ENCODE measurements around the gene MED15.
A peak's percentile ranks its signal among the peaks of the same experiment; 100 is the strongest.
"Not testable (repeated sequence)": the region's sequence is repeated elsewhere in the genome, so short reads cannot be mapped to it uniquely, and the experiment has no call there.

The MED15 gene

DNA sequence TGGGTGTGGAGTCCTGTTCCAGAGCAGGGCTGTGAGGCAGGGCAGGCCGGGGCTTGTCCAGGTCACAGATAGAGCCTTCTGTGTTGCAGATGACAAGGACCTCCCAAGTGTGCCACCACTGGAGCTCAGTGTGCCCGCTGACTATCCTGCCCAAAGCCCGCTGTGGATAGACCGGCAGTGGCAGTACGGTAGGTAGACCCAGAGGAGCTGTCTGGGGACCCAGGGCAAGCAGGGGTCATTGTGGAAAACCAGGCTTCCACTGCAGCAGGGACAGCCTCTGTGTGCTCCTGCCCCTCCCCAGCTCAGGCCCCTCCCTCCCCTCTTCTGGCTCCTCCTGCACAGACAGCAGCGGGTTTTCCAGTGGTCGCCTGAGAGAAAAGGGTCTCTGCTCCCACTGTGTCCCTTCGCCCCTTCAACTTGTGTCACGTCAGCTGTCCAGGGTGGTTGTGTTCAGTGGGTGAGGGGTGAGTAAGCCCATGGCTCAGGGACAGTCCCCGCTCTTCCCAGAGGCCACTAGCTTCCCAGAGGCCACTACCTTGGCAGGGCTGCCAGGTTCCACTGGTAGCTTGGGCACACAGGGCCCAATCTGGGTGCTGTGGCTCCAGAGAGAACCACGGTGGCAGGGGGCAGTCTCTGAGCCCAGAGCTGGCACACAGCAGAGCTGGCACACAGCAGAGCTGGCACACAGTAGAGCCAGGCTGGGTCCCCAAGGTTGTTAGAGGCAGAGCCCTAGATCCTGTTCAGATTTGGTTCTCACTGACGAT is 78.4 kb downstream of the MED15 start:
- no peak for DNase-seq

GRCh38 chr22:20586403-20586745 is 79.0 kb downstream of the MED15 start:
- no peak for DNase-seq

GRCh38 chr22:20587206-20587958 is 80.0 kb downstream of the MED15 start:
- no peak for DNase-seq

DNA sequence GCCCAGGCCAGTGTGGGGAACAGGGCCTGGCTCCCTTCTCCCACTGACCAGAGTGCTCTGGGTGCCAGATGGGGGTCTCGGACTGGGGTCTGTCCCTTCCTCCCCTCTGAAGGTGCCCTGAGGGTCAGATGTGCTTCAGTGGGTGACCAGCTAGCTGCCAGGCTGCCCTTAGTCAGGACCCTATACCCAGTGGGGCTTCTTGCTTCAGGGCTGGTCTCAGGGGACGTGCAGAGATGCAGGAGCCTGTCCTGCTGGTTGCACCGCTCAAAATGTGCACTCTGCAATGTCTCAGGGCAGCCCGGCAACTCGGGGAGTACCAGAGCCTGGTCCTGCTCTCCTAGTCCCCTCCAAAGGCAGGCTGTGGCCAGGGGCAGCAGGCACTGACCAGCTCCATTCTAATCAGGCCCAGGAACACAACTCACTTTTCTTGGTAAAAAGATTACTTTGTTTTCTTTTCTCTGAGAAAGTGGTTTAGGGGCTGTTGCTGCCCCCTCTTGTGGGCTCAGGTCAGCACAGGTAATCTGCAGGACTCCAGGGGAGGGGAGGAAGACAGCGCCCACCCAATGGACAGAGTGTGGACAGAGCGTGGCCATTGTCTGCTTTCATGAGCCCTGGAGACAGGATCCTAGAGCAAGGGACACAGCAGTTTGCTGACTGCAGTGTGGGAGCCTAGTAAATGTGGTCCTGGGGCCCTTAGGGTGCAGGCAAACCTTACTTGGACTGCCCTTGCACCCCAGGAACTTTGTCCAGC is 80.9 kb downstream of the MED15 start:
- DNase-seq: no peak

DNA sequence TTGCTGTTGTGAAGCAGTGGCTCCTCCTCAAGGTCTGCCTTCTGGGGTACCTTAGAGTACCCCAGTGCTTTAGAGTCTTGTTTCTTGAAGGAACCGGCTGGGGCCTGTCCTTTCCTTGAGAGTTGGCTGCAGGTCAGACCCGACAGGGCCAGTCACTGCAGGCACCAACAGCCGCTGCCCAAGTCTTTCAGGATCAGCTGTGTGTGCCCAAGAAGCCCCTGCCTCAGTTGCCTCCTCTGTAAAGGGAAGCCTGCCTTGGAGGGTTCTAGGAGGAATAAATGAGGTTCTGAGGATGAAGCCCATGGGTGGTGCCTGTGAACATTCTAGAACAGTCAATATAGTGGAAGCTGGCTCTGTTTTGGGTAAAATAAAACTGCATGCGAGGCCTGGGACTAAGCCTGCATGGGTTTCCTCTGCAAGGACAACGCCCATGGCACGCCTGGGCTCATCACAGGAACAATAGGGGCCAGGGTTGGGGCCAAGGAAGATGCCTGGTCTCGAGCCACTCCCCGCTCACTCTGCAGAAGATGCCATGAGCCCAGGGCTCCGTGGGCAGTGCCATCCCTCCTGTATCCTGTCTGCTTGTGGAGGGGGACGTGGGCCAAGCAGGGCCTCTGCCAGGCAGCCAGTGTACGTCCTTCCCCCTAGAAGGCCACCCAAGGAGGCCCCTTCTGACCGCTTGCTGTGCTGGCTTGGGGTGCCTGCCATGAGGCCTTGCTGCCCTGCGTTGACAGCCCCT is 81.6 kb downstream of the MED15 start:
- no peak for DNase-seq

- DNase-seq: no peak
Observed at GRCh38 chr22:20589614-20590476, 82.4 kb downstream of the MED15 start.

DNA sequence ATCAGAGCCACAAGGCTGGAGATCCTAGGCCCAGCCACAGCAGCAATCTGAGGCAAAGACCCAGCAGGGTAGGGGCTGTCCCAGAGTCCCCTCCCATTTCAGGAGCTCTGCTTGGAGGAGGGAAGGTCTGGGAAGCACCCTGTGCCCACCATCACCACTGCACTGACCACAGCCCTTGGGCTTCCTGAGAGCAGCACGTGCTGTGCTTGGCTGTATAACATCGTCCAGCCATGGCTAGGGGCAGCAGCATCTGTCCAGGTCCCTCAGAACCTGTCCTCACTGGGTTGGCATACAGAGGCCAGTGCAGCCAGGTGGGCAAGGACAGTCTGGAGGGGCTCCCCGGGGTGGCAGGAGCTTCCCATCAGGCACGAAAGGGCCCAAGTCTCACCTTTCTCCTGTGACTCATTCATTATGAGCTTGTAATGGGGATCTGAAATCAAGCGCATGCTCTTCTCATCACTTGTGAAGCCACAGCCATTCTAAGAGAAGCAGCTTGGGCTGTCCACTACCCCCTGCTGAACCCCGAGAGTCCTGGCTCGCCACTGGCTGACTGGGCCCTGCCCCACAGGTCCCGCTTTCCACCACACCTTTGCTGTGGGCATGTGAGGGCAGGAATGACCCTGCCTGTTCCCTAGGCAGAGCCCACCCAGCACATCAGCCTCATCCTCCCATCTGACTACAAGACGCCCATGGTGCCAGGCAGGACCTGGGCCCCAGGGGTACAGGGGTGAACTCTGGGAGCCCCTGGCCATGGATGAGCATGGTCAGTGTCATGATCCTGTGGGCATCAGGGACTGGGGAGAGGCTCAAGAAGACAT is 83.3 kb downstream of the MED15 start:
- DNase-seq: no peak

GRCh38 chr22:20591295-20591645 is 83.9 kb downstream of the MED15 start:
- no peak for DNase-seq

DNA sequence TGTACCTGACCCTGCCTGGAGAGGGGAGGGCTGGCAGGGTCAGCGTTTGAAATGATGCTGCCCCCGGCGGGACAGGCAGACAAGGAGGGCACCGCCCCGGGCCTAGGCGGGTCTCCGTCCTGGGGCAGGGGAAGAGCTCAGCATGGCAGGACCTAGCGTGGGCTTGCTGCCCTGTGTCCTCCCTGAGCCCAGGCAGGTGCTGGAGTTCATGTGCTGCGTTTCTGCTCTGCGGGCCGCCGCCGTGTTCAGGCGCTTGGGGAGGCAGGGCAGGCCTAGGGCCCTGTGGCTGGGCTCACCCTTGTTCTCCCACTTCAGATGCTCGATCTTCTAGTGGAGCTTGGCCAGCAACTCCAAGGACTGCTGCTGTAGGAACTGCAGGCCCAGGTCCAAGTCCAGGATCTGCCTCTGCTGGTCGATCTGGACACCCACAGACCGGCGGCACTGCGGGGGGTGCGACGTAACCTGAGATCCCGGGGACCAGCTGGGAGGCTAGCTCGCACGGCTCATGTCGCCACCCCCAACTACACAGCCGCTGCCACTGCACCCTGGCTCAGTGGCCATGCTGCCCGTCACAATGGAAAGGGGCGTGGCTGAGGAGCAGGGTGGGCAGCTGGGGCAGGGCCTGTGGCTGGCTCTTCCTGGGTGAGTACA is 84.4 kb downstream of the MED15 start:
- peak; percentile 27 for DNase-seq

GRCh38 chr22:20594038-20594437 is 86.6 kb downstream of the MED15 start:
- not testable (repeated sequence) for DNase-seq

DNA sequence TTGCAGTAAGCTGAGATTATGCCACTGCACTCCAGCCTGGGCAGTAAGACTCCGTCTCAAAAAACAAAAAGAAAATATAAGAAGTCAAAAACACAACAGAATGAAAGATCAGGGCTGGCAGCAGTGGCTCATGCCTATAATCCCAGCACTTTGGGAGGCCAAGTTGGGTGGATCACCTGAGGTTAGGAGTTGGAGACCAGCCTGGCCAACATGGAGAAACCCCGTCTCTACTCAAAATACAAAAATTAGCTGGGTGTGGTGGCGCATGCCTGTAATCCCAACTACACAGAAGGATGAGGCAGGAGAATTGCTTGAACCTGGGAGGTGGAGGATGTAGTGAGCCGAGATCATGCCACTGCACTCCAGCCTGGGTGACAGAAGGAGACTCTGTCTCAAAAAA is 87.1 kb downstream of the MED15 start:
- DNase-seq: not testable (repeated sequence)

DNA sequence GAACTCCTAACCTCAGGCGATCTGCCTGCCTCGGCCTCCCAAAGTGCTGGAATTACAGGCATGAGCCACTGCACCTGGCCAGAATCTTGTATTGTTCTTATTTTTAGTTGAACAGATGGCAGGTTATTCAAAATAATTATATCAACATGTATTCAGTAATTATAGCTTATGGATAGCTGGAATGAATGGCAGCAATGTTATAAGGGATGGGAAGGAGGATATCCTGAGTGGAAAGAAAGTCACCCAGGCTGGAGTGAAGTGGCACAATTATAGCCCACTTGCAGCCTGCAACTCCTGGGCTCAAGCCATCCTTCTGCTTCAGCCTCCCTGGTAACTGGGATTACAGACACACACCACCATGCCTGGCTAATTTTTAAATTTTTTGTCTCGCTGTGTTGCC is 88.1 kb downstream of the MED15 start:
- no peak for DNase-seq

DNA sequence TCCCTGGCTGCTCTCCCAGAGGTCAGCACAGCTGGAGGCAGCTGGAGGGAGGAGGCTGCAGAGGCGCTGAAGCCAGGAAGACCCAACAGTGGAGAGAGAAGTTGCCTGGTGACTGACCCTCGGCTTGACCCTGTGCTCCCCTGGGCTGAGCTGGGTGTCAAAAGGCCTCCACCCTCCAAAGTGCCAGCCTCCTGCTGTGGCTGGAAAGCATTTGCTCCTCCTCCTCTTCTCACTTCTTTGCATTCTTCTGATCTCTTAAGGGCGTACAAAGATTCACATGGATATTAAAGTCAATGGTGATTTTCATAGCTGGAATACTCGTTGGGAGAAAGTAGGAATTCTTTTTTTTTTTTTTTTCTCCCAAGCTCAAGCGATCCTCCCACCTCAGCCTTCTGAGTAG is 91.7 kb downstream of the MED15 start:
- DNase-seq: no peak

DNA sequence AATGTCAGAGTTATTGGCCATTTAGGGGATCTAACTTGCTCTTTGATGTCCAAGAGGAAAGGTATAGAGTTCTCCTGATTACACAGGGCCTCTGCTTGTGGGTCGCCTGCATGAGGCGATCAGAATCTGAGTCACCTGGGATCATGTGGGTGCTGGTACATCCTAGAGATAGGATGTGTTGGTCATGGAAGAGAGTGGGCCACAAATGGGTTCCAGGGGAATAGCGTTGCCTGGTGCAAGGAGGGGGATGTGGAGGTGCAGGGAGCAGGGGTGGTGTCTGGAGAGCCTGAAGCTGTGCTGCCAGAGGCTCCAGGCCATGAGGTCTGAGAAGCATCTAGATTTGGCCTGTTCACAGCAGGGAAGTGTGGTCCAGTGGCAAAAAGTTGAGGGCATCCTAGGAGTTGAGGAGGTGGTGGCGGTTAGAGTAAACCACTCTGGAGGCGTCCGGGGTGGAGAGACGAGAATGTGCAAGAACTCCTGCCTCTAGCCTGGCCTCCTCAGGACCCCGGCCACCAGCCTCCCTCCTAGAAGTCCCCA is 92.8 kb downstream of the MED15 start:
- no peak for DNase-seq

DNA sequence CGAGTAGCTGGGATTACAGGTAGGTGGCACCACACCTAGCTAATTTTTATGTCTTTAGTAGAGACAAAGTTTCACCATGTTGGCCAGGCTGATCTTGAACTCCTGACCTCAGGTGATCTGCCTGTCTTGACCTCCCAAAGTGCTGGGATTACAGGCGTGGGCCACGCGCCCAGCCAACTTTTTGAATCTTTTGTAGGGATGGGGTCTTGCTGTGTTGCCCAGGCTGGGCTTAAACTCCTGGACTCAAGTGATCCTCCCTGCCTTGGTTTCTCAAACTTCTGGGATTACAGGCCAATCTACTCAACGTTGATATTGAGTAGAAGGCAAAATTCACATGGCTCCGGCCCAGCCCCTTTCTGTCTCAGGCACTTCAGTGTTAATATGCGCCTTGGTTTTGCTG is 93.9 kb downstream of the MED15 start:
- no peak for DNase-seq

- no peak for DNase-seq
Observed at GRCh38 chr22:20602609-20603164, 95.3 kb downstream of the MED15 start.

GRCh38 chr22:20604092-20604747 is 96.8 kb downstream of the MED15 start:
- DNase-seq: no peak

- no peak for DNase-seq
Observed at GRCh38 chr22:20604776-20605221, 97.4 kb downstream of the MED15 start.

DNA sequence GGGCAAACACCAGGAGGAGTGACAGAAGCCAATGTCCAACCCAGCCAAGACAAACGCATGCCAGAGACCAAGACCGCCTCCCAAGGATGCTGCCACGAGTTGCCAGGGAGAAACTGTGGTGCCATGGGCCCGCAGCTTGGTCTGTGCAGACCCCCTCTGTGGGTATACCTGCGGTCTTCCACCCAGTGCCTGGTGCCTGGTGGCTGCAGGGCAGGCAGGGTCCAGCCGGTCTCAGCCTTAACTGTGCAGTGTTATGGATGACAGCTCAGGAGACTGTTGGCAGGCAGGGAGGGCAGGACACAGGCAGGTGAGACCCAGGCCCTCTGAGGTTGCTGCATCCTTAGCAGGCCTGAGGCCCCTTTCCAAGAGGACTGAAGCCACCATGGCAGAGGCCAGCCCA is 97.9 kb downstream of the MED15 start:
- no peak for DNase-seq

All from NCI-H446 treated with DMSO at 0.1 percent for 48 hours (cell line).